ENCODE measurements around the gene IGSF21. TPM values are rescaled to one million over a fixed set of nuclear protein-coding genes. Genes with fewer than 3 reads are reported as not detected.

The IGSF21 gene
- total and polyA plus RNA-seq, 2 of the 8 experiments (the other 6 are each of a cell fraction or from before 2014, with no cell fraction given) = 22.5 to 28.5 TPM

DNA sequence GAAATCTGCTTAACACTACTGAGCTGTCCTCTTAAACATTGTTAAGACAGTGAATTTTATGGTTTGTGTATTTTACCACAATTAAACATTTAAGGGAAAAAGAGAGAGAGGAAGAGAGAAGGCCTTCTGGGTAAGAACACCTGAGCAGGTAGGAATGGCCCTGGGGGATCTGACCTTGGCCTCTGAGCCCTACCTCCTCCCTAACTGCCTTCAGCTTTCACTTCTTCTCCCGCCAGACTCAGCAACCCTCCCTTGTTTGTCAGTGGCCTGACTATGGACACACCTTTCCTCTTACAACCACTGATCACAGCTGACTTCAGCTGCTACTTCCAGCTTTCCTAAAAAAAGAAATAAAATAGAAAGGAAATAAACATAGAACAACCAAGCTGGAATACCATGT, 13.5 kb upstream of the IGSF21 start (continued):
- TF ChIP-seq, protein P1, sequence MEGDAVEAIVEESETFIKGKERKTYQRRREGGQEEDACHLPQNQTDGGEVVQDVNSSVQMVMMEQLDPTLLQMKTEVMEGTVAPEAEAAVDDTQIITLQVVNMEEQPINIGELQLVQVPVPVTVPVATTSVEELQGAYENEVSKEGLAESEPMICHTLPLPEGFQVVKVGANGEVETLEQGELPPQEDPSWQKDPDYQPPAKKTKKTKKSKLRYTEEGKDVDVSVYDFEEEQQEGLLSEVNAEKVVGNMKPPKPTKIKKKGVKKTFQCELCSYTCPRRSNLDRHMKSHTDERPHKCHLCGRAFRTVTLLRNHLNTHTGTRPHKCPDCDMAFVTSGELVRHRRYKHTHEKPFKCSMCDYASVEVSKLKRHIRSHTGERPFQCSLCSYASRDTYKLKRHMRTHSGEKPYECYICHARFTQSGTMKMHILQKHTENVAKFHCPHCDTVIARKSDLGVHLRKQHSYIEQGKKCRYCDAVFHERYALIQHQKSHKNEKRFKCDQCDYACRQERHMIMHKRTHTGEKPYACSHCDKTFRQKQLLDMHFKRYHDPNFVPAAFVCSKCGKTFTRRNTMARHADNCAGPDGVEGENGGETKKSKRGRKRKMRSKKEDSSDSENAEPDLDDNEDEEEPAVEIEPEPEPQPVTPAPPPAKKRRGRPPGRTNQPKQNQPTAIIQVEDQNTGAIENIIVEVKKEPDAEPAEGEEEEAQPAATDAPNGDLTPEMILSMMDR (IDR thresholded peaks at IDR 0.05; ENCODE audit: control extremely low read depth in 1 of 3, insufficient read depth in 1 of 3, low read depth in 1 of 3, low read length in 3 of 3) = no peak
- TF ChIP-seq CBX8 (IDR thresholded peaks at IDR 0.05; ENCODE audit: borderline replicate concordance, low read depth, low read length) = no peak
- no peak for TF ChIP-seq SP2 (IDR thresholded peaks at IDR 0.05; ENCODE audit: low read length)
- TF ChIP-seq NANOG (IDR thresholded peaks at IDR 0.05; ENCODE audit: insufficient read depth, low read depth, low read length, poor library complexity, severe bottlenecking) = no peak
- no peak for TF ChIP-seq POU5F1 (IDR thresholded peaks at IDR 0.05; ENCODE audit: low read depth, low read length)
- TF ChIP-seq, protein P2, sequence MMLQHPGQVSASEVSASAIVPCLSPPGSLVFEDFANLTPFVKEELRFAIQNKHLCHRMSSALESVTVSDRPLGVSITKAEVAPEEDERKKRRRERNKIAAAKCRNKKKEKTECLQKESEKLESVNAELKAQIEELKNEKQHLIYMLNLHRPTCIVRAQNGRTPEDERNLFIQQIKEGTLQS (IDR thresholded peaks at IDR 0.05; ENCODE audit: insufficient read depth, low read depth, low read length) = no peak
